ENCODE results near the gene WFIKKN2.
A peak's percentile ranks its signal among the peaks of the same experiment; 100 is the strongest.
"Not testable (repeated sequence)": the region's sequence is repeated elsewhere in the genome, so short reads cannot be mapped to it uniquely, and the experiment has no call there.

The WFIKKN2 gene

GRCh38 chr17:50866261-50866949, 31.0 kb downstream of the WFIKKN2 start, which contains the start of gene TOB1:
TOB1 (minus strand) TSS chr17:50866354; CDS start chr17:50864017, 2,337 bp downstream.
- in situ Hi-C loops (cut with HindIII; ENCODE audit: low pct_unique_long_range_greater_than_20kb, low sequenced_read_pairs): no loop called here
- DNase-seq (ENCODE audit: low read depth in 1 of 2, low spot score in 1 of 2): peak; percentile 81 to 100
- TF ChIP-seq JUND (IDR thresholded peaks at IDR 0.05; ENCODE audit: low read depth): no peak

- TF ChIP-seq JUND (IDR thresholded peaks at IDR 0.05; ENCODE audit: low read depth): no peak
- in situ Hi-C loops (cut with HindIII; ENCODE audit: low pct_unique_long_range_greater_than_20kb, low sequenced_read_pairs): no loop called here
- no peak for DNase-seq (ENCODE audit: low read depth in 1 of 2, low spot score in 1 of 2)
Observed at GRCh38 chr17:50866950-50867362, 31.6 kb downstream of the WFIKKN2 start.

- no peak for TF ChIP-seq JUND (IDR thresholded peaks at IDR 0.05; ENCODE audit: low read depth)
- DNase-seq (ENCODE audit: low read depth in 1 of 2, low spot score in 1 of 2): peak; percentile 82 to 100
- in situ Hi-C loops (cut with HindIII; ENCODE audit: low pct_unique_long_range_greater_than_20kb, low sequenced_read_pairs): no loop called here
Observed at GRCh38 chr17:50867363-50868139, 32.2 kb downstream of the WFIKKN2 start.

DNA sequence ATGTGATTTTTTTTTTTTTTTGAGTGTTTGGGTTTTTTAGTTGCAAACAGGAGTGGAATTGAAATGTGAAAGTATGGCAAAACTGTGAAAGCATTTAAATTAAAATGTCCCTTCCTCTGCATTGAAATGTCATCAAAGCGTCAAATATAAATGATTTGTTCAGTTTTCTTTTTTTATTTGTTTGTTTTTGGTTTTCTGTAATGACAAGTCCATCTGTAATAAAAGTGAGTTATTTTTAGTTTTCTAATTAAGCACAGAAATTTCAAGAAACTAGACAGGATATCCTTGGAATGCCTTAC, 32.7 kb downstream of the WFIKKN2 start:
- no peak for TF ChIP-seq JUND (IDR thresholded peaks at IDR 0.05; ENCODE audit: low read depth)
- no peak for DNase-seq (ENCODE audit: low read depth in 1 of 2, low spot score in 1 of 2)
- in situ Hi-C loops (cut with HindIII; ENCODE audit: low pct_unique_long_range_greater_than_20kb, low sequenced_read_pairs): no loop called here

DNA sequence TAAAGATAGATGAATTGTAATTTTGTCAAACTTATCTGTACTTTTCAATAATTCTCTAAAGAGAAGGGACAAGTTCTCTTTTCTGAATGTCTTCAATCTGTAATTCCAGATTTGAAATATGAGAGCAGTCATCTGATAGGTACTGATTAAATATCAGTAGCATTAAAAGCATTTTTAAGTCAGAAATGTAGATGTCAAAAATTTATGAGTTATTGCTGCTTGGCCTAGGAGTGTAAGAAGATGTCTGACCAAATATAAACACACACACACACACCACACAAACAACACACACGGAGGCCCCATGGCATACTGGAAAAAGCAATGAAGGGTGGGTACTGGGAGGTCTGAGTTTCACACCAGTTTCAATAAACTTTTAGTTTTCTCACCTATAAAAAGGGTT, 33.2 kb downstream of the WFIKKN2 start:
- no peak for TF ChIP-seq JUND (IDR thresholded peaks at IDR 0.05; ENCODE audit: low read depth)
- in situ Hi-C loops (cut with HindIII; ENCODE audit: low pct_unique_long_range_greater_than_20kb, low sequenced_read_pairs): no loop called here
- DNase-seq (ENCODE audit: low read depth in 1 of 2, low spot score in 1 of 2): no peak

DNA sequence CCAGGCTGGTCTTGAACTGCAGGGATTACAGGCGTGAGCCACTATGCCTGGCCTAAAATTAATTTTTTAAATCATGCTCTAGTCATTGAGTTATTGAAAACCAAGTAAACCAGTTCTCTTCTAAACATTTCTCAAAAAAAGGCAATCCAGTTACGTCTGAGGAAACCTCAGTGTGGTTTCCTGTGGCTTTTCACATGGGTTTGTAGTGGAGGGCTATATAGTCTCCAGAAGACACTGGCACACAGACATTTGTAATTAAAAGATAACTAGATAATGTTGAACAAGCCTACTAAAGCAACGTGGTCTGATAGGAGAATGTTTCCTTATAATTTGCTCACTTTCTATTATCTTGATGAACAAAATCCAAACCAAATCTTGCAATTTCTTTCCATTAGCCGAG, 36.0 kb downstream of the WFIKKN2 start:
- TF ChIP-seq JUND (IDR thresholded peaks at IDR 0.05; ENCODE audit: low read depth): no peak
- in situ Hi-C loops (cut with HindIII; ENCODE audit: low pct_unique_long_range_greater_than_20kb, low sequenced_read_pairs): no loop called here
- no peak for DNase-seq (ENCODE audit: low read depth in 1 of 2, low spot score in 1 of 2)

DNA sequence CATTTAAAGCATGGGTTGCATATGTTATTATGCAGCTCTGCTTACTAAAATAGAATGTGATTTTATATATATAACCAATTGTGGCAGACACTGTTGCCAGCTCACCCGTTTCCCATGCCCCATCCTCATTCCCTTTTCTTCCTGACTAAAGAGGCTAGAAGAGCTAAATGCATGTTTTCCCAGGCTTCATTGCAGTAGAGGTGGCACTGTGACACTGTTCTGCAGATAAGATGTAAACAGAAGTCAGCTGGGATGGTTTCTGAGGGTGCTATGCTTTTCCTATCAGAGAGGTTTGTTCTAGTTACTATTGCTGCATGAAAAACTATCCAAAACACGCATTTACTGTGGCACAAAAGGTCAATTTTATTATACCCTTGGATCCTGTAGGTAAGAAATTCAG, 36.5 kb downstream of the WFIKKN2 start:
- TF ChIP-seq JUND (IDR thresholded peaks at IDR 0.05; ENCODE audit: low read depth): no peak
- in situ Hi-C loops (cut with HindIII; ENCODE audit: low pct_unique_long_range_greater_than_20kb, low sequenced_read_pairs): no loop called here

DNA sequence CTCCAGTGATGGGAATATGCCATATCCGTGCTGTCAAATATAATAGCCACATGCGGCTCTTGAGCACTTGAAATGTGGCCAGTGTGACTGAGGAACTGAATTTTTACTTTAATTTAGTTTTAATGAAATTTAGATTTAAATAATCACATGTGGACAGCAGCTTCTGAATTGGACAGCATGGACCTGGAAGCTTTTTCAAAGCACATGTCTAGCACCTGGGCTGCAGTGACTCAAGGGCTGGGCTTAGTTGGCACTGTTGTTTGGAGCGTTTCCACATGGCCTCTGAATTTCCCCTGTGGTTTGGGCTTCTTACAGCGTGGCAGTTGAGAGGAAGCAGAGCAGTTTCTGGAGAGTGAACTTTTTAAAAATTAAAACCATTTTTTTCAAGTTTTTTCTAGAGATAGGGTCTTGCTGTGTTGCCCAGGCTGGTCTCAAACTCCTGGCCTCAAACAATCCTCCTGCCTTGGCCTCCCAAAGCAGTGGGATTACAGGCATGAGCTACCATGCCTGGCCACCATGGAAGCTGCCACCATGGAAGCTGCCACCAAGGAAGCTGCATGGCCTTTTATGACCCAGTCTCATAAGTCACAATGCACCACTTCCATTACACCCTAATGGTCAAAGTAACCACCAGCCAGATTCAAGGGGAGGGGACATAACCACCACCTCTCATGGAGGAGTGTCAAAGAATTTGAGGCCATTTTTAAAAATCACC, 37.5 kb downstream of the WFIKKN2 start:
- no peak for TF ChIP-seq JUND (IDR thresholded peaks at IDR 0.05; ENCODE audit: low read depth)
- no peak for DNase-seq (ENCODE audit: low read depth in 1 of 2, low spot score in 1 of 2)
- in situ Hi-C loops (cut with HindIII; ENCODE audit: low pct_unique_long_range_greater_than_20kb, low sequenced_read_pairs): no loop called here

More for the DNA sequence above, 36.5 kb downstream of the WFIKKN2 start:
- DNase-seq (ENCODE audit: low read depth in 1 of 2, low spot score in 1 of 2): no peak

- no peak for TF ChIP-seq JUND (IDR thresholded peaks at IDR 0.05; ENCODE audit: low read depth)
- DNase-seq (ENCODE audit: low read depth in 1 of 2, low spot score in 1 of 2): no peak
- in situ Hi-C loops (cut with HindIII; ENCODE audit: low pct_unique_long_range_greater_than_20kb, low sequenced_read_pairs): no loop called here
Observed at GRCh38 chr17:50875074-50875473, 39.7 kb downstream of the WFIKKN2 start.

DNA sequence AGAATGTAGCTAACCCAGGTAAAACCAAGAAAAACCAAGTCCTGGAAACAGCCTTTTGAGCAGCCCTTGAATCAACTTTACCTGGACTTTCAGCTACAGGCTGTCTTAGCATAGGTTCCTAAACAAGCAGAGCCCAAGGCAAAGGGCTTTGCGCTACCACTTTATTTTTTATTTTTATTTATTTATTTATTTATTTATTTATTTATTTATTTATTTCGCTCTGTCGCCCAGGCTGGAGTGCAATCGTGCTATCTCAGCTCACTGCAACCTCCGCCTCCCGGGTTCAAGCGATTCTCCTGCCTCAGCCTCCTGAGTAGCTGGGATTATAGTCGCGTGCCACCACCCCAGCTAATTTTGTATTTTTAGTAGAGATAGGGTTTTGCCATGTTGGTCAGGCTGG, 41.7 kb downstream of the WFIKKN2 start:
- in situ Hi-C loops (cut with HindIII; ENCODE audit: low pct_unique_long_range_greater_than_20kb, low sequenced_read_pairs); DNase-seq (ENCODE audit: low read depth in 1 of 2, low spot score in 1 of 2): not testable (repeated sequence)

DNA sequence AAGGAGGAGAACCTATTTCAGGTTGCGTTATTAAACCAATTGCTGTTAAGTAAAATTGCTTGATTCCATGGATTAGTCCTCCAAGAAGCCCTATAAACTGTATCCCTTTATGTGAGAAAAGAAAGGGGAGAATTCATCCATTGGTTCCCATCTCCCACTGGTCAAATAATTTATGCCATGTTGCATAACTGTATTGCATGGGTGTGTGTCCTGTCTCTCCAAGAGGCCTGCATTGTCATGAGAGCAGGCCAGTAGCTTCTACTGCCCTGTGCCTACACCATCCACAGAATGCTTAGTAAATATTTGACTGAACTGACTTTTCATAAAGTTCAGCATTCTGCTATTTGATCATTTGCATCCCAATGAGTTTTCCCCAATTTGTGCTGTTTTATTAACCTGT, 42.5 kb downstream of the WFIKKN2 start:
- TF ChIP-seq JUND (IDR thresholded peaks at IDR 0.05; ENCODE audit: low read depth): no peak
- in situ Hi-C loops (cut with HindIII; ENCODE audit: low pct_unique_long_range_greater_than_20kb, low sequenced_read_pairs): no loop called here
- DNase-seq (ENCODE audit: low read depth in 1 of 2, low spot score in 1 of 2): no peak

DNA sequence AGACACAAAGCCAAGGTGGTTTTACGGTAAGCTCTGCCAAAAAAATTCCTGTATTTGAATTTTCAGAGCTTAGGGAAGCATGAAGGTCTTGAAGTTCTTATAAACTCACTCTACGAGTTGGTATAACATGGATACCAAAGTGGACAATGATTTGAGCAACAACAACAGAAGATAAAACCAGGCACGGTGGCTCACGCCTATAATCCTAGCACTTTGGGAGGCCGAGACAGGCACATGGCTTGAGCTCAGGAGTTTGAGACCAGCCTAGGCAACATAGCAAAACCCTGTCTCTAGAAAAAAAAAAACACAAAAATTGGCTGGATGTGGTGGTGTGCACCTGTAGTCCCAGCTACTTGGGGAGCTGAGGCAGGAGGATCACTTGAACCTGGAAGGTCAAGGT, 43.7 kb downstream of the WFIKKN2 start:
- no peak for TF ChIP-seq JUND (IDR thresholded peaks at IDR 0.05; ENCODE audit: low read depth)
- in situ Hi-C loops (cut with HindIII; ENCODE audit: low pct_unique_long_range_greater_than_20kb, low sequenced_read_pairs): no loop called here
- DNase-seq (ENCODE audit: low read depth in 1 of 2, low spot score in 1 of 2): no peak

DNA sequence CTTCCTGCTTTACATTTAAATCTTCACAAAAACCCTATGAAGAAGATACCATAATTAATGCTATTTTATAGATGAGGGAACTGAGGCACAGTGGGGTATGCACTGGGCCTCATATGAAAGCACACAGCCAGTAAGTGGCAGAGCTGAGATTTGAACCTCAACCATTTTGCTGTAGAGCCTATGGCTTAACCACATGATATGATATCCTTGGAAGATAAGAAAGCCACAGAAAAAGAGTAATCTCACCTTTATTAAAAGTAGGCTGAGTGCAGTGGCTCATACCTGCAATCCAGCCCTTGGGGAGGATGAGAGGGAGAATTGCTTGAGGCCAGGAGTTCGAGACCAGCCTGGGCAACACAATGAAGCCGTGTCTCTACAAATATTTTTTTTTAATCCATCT, 45.8 kb downstream of the WFIKKN2 start:
- in situ Hi-C loops (cut with HindIII; ENCODE audit: low pct_unique_long_range_greater_than_20kb, low sequenced_read_pairs): no loop called here
- no peak for DNase-seq (ENCODE audit: low read depth in 1 of 2, low spot score in 1 of 2)
- no peak for TF ChIP-seq JUND (IDR thresholded peaks at IDR 0.05; ENCODE audit: low read depth)
